NCI-H1048 (cell line): ENCODE measurements around the gene IL22RA2.

ENCODE experiments used
- DNase-seq: peaks from one replicate; lab custom pipeline; 2025; lab: John Stamatoyannopoulos, UW

The IL22RA2 gene

GRCh38 chr6:137197684-137198645 lies 24.5 kb upstream of the IL22RA2 start:
- DNase-seq, result no peak

- no peak for DNase-seq
Measured at GRCh38 chr6:137193256-137194070, 20.0 kb upstream of the IL22RA2 start.

- DNase-seq, result no peak
Measured at GRCh38 chr6:137192821-137193220, 19.4 kb upstream of the IL22RA2 start.

- no peak for DNase-seq
Measured at GRCh38 chr6:137191670-137192069, 18.2 kb upstream of the IL22RA2 start.

- no peak for DNase-seq
Measured at GRCh38 chr6:137191236-137191635, 17.8 kb upstream of the IL22RA2 start.

GRCh38 chr6:137190583-137191094 lies 17.2 kb upstream of the IL22RA2 start:
- DNase-seq, result no peak

- no peak for DNase-seq
Measured at GRCh38 chr6:137188855-137189254, 15.4 kb upstream of the IL22RA2 start.

GRCh38 chr6:137185290-137185689 lies 11.8 kb upstream of the IL22RA2 start:
- DNase-seq, result no peak

- no peak for DNase-seq
Measured at GRCh38 chr6:137182654-137183073, 9.2 kb upstream of the IL22RA2 start.

- DNase-seq, result no peak
Measured at GRCh38 chr6:137181891-137182653, 8.6 kb upstream of the IL22RA2 start.

- DNase-seq, result no peak
Measured at GRCh38 chr6:137177611-137178010, 4.2 kb upstream of the IL22RA2 start.

GRCh38 chr6:137176729-137177128 lies 3.3 kb upstream of the IL22RA2 start:
- DNase-seq, result no peak

- DNase-seq, result no peak
Measured at GRCh38 chr6:137175868-137176245, 2.4 kb upstream of the IL22RA2 start.

GRCh38 chr6:137175157-137175867 lies 1.9 kb upstream of the IL22RA2 start:
- no peak for DNase-seq

- DNase-seq, result no peak
Measured at GRCh38 chr6:137172734-137173431, 561 bp downstream of the IL22RA2 start.

- no peak for DNase-seq
Measured at GRCh38 chr6:137171824-137172733, 1.4 kb downstream of the IL22RA2 start.

GRCh38 chr6:137171053-137171374 lies 2.4 kb downstream of the IL22RA2 start:
- DNase-seq, result no peak

- no peak for DNase-seq
Measured at GRCh38 chr6:137170266-137171052, 3.0 kb downstream of the IL22RA2 start.
